Heart left ventricle (tissue), 13 donors: ENCODE measurements around the gene MICAL3.

Experiments
- CTCF ChIP-seq, 12 donors: fragments of 200-600 bp; sonication (generic) in 4 of 12; IDR thresholded peaks; one replicate each; pipeline versions ENCODE4 v1.5.0 to v1.8.0; 2018 to 2022; ENCODE audit warnings: antibody characterized with exemption in 12 of 12, mild to moderate bottlenecking in 5 of 12
- POLR2A ChIP-seq, 2 donors: fragments of 450-650 bp; IDR thresholded peaks; one replicate each; pipeline ENCODE4 v1.6.1; 2017; ENCODE audit warnings: antibody characterized with exemption in 2 of 2, mild to moderate bottlenecking in 2 of 2, moderate library complexity in 2 of 2
- donor health status: ischemic (EF 13 %, LVEDD 7.1; RV severe dilation, severe dysfunction).
- donor health status: DM: no; HTN: yes; CAD: no.
- donor health status: DM: no; HTN: no; CAD: no.
- donor health status: ischemic (EF 25% LVEDD 6.9; RV normal size, moderate dysfunction).
- donor health status: ischemic (EF 25% LVEDD 5.7; RV mildly dilated, moderate dysfunction).
- donor health status: ischemic (EF 35%, LVEDD 5.7; RV mildly dilated, moderate dysfunction).
- donor health status: nonischemic (EF 11% LVEDD 7.7; RV severe dilation, severe dysfunction).
- donor health status: DM: yes; HTN: yes; CAD: no.
- donor health status: PGD.
- donor health status: ischemic (EF 29% LVEDD 5.4; RV normal size, mild dysfunction).
- donor health status: nonischemic (EF 23%, LVEDD 6.1; RV moderate dilation, normal function).

- no peak for TF ChIP-seq POLR2A (IDR thresholded peaks at IDR 0.05)
- TF ChIP-seq CTCF (IDR thresholded peaks at IDR 0.05), result no peak
Measured at GRCh38 chr22:17994424-17995108, 29.8 kb downstream of the MICAL3 start.
